Smooth muscle cell of the coronary artery (primary cell): ENCODE results near the gene RAD9B. TPM values are rescaled to one million over a fixed set of nuclear protein-coding genes. Genes with fewer than 3 reads are reported as not detected.

ENCODE experiments used
- total RNA-seq: library from RNA; depleted of rRNA; stranded (reverse); fragments of >200 nt; gene quantifications from 2 replicates; pipeline ENCODE4 v1.2.3, GENCODE V29; 2014; ENCODE audit warnings: low replicate concordance

Gene RAD9B
- 0.30 TPM in 1 of 2 replicates, not detected in the other for total RNA-seq

GRCh38 chr12:110501752-110502738 lies at the start of gene RAD9B, which contains the start of gene VPS29:
Gene RAD9B, plus strand, starts transcription at chr12:110502331. Its CDS starts 7 bp downstream, at chr12:110502338.
Gene VPS29, minus strand, starts transcription at chr12:110502111. Its CDS starts 60 bp downstream, at chr12:110502051.

GRCh38 chr12:110468214-110469048 lies 33.7 kb upstream of the RAD9B start, which contains the start of the genes FAM216A and GPN3:
Gene FAM216A, plus strand, starts transcription at chr12:110468845. Its CDS starts 31 bp downstream, at chr12:110468876.
Gene GPN3, minus strand, starts transcription at chr12:110468257. Its CDS starts 54 bp downstream, at chr12:110468203.

Other genes with a start within 250 kb of the RAD9B start
- gene ATP2A2, start 221.1 kb upstream of the RAD9B start, total RNA-seq = 74.4 and 94.9 TPM in 2 replicates
- 37.0 and 45.0 TPM in 2 replicates for gene ANAPC7, start 98.6 kb upstream of the RAD9B start, total RNA-seq
- gene ARPC3, start 52.0 kb upstream of the RAD9B start, total RNA-seq = 79.9 and 229 TPM in 2 replicates
- gene GPN3, start 34.1 kb upstream of the RAD9B start, total RNA-seq = 7.7 and 14.7 TPM in 2 replicates
- gene FAM216A, start 33.5 kb upstream of the RAD9B start, total RNA-seq = 11.7 and 14.0 TPM in 2 replicates
- 17.8 and 52.0 TPM in 2 replicates for gene VPS29, start 220 bp upstream of the RAD9B start, total RNA-seq
- 4.4 TPM in 2 replicates for gene PPTC7, start 81.0 kb downstream of the RAD9B start, total RNA-seq
- 17.7 and 45.2 TPM in 2 replicates for gene TCTN1, start 111.8 kb downstream of the RAD9B start, total RNA-seq
- 1.8 and 2.0 TPM in 2 replicates for gene HVCN1, start 186.8 kb downstream of the RAD9B start, total RNA-seq
- gene PPP1CC, start 240.6 kb downstream of the RAD9B start, total RNA-seq = 45.6 and 71.3 TPM in 2 replicates